Measurements from ENCODE around the gene MTFR1L. TPM values are rescaled to one million over a fixed set of nuclear protein-coding genes. Genes with fewer than 3 reads are reported as not detected.

MTFR1L gene
- polyA plus RNA-seq, 1 donor (not counting 4 experiments of a cell fraction or from before 2014, with no cell fraction given): 31.6 TPM

GRCh38 chr1:25844536-25845337 lies 25.0 kb downstream of the MTFR1L start:
- DNase-seq (ENCODE audit: low read depth, low spot score) (no peak), FAIRE-seq (no peak)
- TF ChIP-seq, protein P1, sequence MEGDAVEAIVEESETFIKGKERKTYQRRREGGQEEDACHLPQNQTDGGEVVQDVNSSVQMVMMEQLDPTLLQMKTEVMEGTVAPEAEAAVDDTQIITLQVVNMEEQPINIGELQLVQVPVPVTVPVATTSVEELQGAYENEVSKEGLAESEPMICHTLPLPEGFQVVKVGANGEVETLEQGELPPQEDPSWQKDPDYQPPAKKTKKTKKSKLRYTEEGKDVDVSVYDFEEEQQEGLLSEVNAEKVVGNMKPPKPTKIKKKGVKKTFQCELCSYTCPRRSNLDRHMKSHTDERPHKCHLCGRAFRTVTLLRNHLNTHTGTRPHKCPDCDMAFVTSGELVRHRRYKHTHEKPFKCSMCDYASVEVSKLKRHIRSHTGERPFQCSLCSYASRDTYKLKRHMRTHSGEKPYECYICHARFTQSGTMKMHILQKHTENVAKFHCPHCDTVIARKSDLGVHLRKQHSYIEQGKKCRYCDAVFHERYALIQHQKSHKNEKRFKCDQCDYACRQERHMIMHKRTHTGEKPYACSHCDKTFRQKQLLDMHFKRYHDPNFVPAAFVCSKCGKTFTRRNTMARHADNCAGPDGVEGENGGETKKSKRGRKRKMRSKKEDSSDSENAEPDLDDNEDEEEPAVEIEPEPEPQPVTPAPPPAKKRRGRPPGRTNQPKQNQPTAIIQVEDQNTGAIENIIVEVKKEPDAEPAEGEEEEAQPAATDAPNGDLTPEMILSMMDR (optimal IDR thresholded peaks at IDR 0.05 in 1 of 3, IDR thresholded peaks at IDR 0.05 in 1 of 3, conservative IDR thresholded peaks at IDR 0.05 in 1 of 3; ENCODE audit: extremely low read depth in 1 of 3, insufficient read depth in 2 of 3, low read length in 3 of 3): no peak
- TF ChIP-seq EZH2 (IDR thresholded peaks at IDR 0.05; ENCODE audit: low read length): no peak
- peaks cover 2% of the 10 kb centered on the region for H4K20me1 ChIP-seq (ENCODE audit: control insufficient read depth, extremely low read depth, insufficient read depth, low read length)
- no peak overlapping the region for H2AFZ ChIP-seq (ENCODE audit: control insufficient read depth, low read length)
- H3K27me3 ChIP-seq (ENCODE audit: control insufficient read depth, extremely low read depth, insufficient read depth, low read length): no peaks in the 10 kb centered on the region
- no peaks in the 10 kb centered on the region for H3K9me1 ChIP-seq (ENCODE audit: control insufficient read depth, extremely low read depth, insufficient read depth, low read length)
- H3K4me3 ChIP-seq (ENCODE audit: control insufficient read depth in 2 of 3, extremely low read depth in 1 of 3, insufficient read depth in 2 of 3, low read depth in 1 of 3, low read length in 3 of 3): no peak overlapping the region
- no peaks in the 10 kb centered on the region for H3K9me3 ChIP-seq (ENCODE audit: control insufficient read depth, low read depth, low read length)
- H3K27ac ChIP-seq (ENCODE audit: control insufficient read depth, insufficient read depth, low read length): no peak overlapping the region
- peaks cover 3% of the 10 kb centered on the region for H3K4me1 ChIP-seq (ENCODE audit: control insufficient read depth, extremely low read depth, insufficient read depth, low read length)
- H3K36me3 ChIP-seq (ENCODE audit: control insufficient read depth in 2 of 2, extremely low read depth in 1 of 2, insufficient read depth in 2 of 2, low read length in 2 of 2): no peaks in the 10 kb centered on the region
- H3K79me2 ChIP-seq (ENCODE audit: control insufficient read depth, insufficient read depth, low read length): peaks cover 60% of the 10 kb centered on the region
- dilution Hi-C loops (cut with MboI; ENCODE audit: extremely low pct_ligation_motif_present, low sequenced_read_pairs): no loop called here
- H3K9ac ChIP-seq (ENCODE audit: control insufficient read depth, extremely low read depth, insufficient read depth, low read length): no peak overlapping the region
- H3K4me2 ChIP-seq (ENCODE audit: control insufficient read depth, extremely low read depth, insufficient read depth, low read depth, low read length): no peak overlapping the region

DNA sequence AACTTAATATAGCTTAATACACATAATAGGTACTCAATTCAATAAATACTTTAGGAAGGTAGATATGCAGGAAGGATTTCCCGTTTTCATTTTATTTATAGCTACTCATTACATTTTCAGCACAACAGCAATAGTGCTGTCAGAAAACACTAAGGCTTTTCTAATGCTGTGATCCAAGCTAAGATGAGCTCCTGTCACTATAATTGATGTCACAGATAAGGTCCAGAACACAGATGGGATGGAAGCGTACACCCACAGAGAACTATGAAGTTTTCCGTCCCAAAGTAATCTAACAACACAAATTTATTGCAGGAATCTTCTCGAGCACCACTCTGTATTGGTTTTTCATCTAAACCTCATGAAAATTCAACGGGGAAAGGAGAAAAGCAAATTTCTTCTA lies 25.9 kb downstream of the MTFR1L start:
- Histone ChIP-seq H2AFZ (ENCODE audit: control insufficient read depth, low read length) (no peak overlapping the region), H3K27me3 (ENCODE audit: control insufficient read depth, extremely low read depth, insufficient read depth, low read length) (no peaks in the 10 kb centered on the region), H3K36me3 (ENCODE audit: control insufficient read depth in 2 of 2, extremely low read depth in 1 of 2, insufficient read depth in 2 of 2, low read length in 2 of 2) (no peaks in the 10 kb centered on the region), H4K20me1 (ENCODE audit: control insufficient read depth, extremely low read depth, insufficient read depth, low read length) (peaks cover 2% of the 10 kb centered on the region), H3K9ac (ENCODE audit: control insufficient read depth, extremely low read depth, insufficient read depth, low read length) (no peak overlapping the region), H3K4me3 (ENCODE audit: control insufficient read depth in 2 of 3, extremely low read depth in 1 of 3, insufficient read depth in 2 of 3, low read depth in 1 of 3, low read length in 3 of 3) (no peak overlapping the region), H3K27ac (ENCODE audit: control insufficient read depth, insufficient read depth, low read length) (no peak overlapping the region), H3K4me1 (ENCODE audit: control insufficient read depth, extremely low read depth, insufficient read depth, low read length) (peaks cover 3% of the 10 kb centered on the region), H3K9me3 (ENCODE audit: control insufficient read depth, low read depth, low read length) (no peaks in the 10 kb centered on the region), H3K9me1 (ENCODE audit: control insufficient read depth, extremely low read depth, insufficient read depth, low read length) (no peaks in the 10 kb centered on the region), H3K79me2 (ENCODE audit: control insufficient read depth, insufficient read depth, low read length) (peaks cover 62% of the 10 kb centered on the region), H3K4me2 (ENCODE audit: control insufficient read depth, extremely low read depth, insufficient read depth, low read depth, low read length) (no peak overlapping the region)
- TF ChIP-seq, protein P1 (optimal IDR thresholded peaks at IDR 0.05 in 1 of 3, IDR thresholded peaks at IDR 0.05 in 1 of 3, conservative IDR thresholded peaks at IDR 0.05 in 1 of 3; ENCODE audit: extremely low read depth in 1 of 3, insufficient read depth in 2 of 3, low read length in 3 of 3): no peak
- TF ChIP-seq EZH2 (IDR thresholded peaks at IDR 0.05; ENCODE audit: low read length): no peak
- dilution Hi-C loops (cut with MboI; ENCODE audit: extremely low pct_ligation_motif_present, low sequenced_read_pairs): no loop called here
- no peak for FAIRE-seq
- no peak for DNase-seq (ENCODE audit: low read depth, low spot score)
